ENCODE measurements around the gene CDKN2AIPNL. TPM values are rescaled to one million over a fixed set of nuclear protein-coding genes. Genes with fewer than 3 reads are reported as not detected.

Gene CDKN2AIPNL
- total RNA-seq, 1 donor: 36.3 TPM

DNA sequence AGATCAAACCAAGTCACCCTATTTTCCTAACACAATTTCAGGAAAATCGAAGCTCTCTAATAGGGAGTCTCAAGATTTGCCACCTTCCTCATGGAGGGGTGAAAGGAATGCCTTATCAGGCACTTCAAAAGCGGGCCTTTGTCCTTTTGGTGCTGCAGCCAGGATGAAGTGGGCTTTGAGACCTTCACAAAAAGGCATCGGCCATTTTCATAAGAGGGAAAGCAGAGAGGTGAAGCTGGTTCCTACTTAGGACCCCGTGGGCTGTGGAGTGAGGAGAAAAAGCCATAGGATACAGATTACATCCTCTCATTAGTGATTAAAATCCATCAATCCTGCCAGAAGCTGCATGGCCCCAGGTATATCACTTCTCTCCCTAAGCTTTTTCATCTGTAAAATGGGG lies 859 bp downstream of the CDKN2AIPNL start:
- H3K4me3 ChIP-seq (ENCODE audit: low read depth, low read length): peak overlapping the region; percentile 90
- DNase-seq (ENCODE audit: low read depth): no peak
- TF ChIP-seq, protein P1, sequence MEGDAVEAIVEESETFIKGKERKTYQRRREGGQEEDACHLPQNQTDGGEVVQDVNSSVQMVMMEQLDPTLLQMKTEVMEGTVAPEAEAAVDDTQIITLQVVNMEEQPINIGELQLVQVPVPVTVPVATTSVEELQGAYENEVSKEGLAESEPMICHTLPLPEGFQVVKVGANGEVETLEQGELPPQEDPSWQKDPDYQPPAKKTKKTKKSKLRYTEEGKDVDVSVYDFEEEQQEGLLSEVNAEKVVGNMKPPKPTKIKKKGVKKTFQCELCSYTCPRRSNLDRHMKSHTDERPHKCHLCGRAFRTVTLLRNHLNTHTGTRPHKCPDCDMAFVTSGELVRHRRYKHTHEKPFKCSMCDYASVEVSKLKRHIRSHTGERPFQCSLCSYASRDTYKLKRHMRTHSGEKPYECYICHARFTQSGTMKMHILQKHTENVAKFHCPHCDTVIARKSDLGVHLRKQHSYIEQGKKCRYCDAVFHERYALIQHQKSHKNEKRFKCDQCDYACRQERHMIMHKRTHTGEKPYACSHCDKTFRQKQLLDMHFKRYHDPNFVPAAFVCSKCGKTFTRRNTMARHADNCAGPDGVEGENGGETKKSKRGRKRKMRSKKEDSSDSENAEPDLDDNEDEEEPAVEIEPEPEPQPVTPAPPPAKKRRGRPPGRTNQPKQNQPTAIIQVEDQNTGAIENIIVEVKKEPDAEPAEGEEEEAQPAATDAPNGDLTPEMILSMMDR (IDR thresholded peaks at IDR 0.05; ENCODE audit: insufficient read depth, low read length): no peak

DNA sequence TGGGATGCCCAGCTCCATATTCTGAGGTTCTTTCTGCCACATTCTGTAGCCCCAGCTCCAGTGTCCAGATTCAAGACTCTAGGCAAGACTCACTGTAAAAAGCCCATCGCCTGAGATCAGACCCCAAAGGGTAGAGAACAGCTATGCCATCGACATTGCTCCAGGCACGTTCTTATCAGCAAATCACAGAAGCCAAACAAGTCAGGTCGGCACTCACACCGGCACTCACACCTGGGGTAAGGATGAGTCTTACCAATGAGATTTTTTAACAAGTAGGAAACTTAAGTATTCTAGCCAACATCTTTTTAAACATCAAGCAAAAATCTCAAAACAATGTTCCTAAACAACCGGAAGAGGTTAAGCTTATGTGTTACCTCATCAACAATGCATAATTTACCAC lies 2.4 kb downstream of the CDKN2AIPNL start:
- TF ChIP-seq, protein P1 (IDR thresholded peaks at IDR 0.05; ENCODE audit: insufficient read depth, low read length): no peak
- DNase-seq (ENCODE audit: low read depth): no peak
- no peak overlapping the region for H3K4me3 ChIP-seq (ENCODE audit: low read depth, low read length)

DNA sequence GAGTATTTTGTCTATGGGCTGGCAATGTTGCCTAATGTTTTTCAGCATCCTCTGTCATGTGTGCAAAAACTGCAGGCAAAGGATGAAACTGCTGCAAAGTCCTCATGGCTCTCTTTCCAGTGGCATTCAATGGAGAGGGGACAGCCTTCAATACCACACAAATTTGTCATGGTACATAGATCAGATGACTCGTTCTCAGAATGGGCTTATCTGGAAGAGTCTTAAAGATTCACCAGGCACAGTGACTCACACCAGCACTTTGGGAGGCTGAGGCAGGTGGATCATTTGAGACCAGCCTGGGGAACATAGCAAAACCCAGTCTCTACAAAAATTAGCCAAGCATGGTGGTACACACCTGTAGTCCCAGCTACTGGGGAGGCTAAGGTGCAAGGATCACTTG lies 5.3 kb downstream of the CDKN2AIPNL start:
- no peak overlapping the region for H3K4me3 ChIP-seq (ENCODE audit: low read depth, low read length)
- TF ChIP-seq, protein P1 (IDR thresholded peaks at IDR 0.05; ENCODE audit: insufficient read depth, low read length): no peak
- no peak for DNase-seq (ENCODE audit: low read depth)

DNA sequence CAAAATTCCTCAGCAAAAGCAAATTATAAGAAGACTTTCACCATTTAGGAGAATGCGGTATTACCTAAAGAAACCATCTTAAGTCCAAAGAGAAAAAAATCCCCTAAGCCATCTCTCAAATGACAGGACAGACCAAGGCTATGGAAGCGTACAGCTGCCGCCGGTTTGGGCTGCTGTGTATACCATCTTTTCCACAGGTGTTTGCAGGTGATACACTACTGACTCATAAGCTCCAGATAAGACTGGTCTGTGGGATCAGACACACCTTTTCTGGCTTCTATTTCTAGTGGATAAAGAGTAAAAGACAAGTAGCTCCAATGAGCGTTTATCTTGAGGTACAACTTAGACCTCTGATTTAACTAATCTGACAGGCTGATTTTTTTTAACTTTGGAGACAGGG lies 7.7 kb downstream of the CDKN2AIPNL start:
- no peak overlapping the region for H3K4me3 ChIP-seq (ENCODE audit: low read depth, low read length)
- no peak for DNase-seq (ENCODE audit: low read depth)
- TF ChIP-seq, protein P1 (IDR thresholded peaks at IDR 0.05; ENCODE audit: insufficient read depth, low read length): no peak

DNA sequence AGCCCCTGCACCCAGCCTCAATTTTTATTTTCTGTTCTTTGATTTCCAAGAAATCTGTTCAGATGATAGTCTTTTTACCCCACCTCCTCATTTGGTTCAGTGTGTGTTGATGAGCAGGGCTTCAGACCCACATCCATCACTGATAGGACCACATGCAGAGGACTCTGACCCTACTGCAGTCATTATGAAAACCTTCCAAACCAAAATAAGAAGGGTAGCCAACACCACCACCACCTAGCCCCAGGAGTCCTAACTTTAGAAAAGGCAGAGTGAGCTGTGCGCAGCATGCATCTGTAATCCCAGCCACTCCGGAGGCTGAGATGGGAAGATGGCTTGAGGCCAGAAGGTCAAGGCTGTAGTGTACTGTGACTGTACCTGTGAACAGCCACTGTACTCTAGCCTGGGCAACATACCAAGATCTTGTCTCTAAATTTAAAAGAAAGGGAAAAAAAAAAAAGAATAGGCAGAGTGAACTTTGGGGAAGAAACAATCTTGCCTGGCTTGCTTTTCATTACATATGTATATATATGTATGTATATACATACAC lies 13.0 kb downstream of the CDKN2AIPNL start:
- TF ChIP-seq, protein P1 (IDR thresholded peaks at IDR 0.05; ENCODE audit: insufficient read depth, low read length): no peak
- no peak for DNase-seq (ENCODE audit: low read depth)
- no peak overlapping the region for H3K4me3 ChIP-seq (ENCODE audit: low read depth, low read length)

DNA sequence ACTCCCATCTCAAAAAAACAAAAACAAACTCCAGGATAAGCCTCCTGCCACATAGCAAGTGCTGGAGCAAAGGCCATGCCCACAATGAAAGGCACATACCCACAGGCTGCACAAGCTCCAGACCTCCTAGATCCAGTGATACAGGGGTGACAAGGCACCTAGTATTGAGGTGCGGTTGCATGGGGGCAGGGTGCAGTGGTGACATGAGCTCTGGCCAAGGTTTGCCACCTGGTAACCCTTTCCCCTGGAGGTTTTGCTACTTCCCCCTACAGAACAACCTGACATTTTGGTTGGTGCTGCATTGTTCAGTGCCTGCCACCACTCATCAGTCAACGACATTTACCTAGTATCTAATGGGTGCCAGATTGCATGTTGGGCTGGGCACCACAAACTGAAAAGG lies 14.5 kb downstream of the CDKN2AIPNL start:
- TF ChIP-seq, protein P1 (IDR thresholded peaks at IDR 0.05; ENCODE audit: insufficient read depth, low read length): no peak
- DNase-seq (ENCODE audit: low read depth): no peak
- no peak overlapping the region for H3K4me3 ChIP-seq (ENCODE audit: low read depth, low read length)

DNA sequence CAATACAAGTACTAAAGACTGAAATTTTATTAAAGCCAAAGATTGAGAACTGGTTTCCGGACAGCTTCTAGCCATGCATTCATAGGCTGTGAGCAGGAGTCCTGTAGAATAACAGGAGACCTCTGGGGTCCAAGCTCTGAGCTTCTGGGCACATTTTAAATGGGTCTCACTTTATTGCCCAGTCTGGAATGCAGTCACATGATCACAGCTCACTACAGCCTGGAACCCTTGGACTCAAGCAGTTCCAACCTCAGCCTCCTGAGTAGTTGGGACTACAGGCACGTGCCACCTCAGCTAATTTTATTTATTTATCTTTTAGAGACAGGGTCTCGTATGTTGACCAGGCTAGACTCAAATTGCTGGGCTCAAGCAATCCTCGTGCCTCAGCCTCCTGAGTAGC lies 15.4 kb downstream of the CDKN2AIPNL start:
- DNase-seq (ENCODE audit: low read depth): no peak
- H3K4me3 ChIP-seq (ENCODE audit: low read depth, low read length): no peak overlapping the region
- TF ChIP-seq, protein P1 (IDR thresholded peaks at IDR 0.05; ENCODE audit: insufficient read depth, low read length): no peak
